ENCODE data around the gene ZNF343. TPM values are rescaled to one million over a fixed set of nuclear protein-coding genes. Genes with fewer than 3 reads are reported as not detected.

ZNF343 gene
- total RNA-seq, 2 donors from 2014 or later = 6.8 to 7.2 TPM

DNA sequence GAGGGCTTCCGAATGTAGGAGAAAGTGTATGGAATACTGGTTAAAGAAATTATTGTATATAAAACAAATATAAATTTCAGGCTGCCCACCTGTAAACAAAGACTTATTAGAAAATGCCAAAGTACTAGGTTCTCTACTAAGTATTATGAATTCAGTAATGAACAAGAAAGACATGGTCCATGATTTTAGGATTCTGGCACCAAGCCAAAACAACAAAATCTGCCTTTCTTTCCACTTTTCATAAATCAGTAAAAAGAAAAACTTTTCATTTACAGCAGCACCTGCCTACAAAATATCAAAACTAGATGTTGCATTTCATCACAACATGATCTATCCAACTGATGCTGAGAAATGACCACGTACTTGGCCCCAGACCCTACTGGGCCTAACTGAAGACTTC lies 23.6 kb downstream of the ZNF343 start:
- no peak for ATAC-seq
- intact Hi-C loops (cut with DNase I, micrococcal nuclease) = no loop called here
- DNase-seq = no peak

DNA sequence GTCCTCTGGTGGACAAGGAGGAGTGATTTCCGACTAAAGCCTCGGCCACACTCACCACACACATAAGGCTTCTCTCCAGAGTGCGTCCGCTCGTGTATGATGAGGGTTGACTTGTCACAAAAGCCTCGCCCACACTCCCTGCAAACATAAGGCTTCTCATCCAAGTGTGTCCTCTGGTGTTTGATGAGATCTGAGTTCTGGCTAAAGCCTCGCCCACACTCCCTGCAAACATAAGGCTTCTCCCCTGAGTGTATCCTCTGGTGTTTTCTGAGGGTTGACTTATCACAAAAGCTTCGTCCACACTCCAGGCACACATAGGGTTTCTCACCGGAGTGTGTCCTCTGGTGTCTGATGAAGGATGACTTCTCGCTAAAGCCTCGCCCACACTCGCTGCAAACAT lies 25.2 kb downstream of the ZNF343 start:
- ATAC-seq (no peak), DNase-seq (no peak)
- intact Hi-C loops (cut with DNase I, micrococcal nuclease) = no loop called here

DNA sequence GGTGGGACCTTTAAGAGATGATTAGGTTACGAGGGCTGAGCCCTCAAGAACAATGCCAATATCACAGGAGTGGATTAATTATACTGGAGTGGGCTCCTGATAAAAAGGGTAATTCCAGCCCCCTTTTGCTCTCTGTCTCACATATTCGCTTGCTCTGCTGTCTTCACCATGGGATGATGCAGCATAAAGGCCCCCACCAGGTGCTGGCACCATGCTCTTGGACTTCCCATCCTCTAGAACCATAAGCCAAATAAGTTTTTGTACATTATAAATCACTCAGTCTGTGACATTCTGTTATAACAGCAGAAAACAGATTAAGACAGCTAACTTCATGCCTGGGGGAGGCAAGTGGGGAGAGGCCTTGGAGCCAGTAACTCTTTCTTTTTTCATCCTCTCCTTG lies 28.3 kb downstream of the ZNF343 start:
- DNase-seq = no peak
- ATAC-seq = no peak
- intact Hi-C loops (cut with DNase I, micrococcal nuclease) = no loop called here

DNA sequence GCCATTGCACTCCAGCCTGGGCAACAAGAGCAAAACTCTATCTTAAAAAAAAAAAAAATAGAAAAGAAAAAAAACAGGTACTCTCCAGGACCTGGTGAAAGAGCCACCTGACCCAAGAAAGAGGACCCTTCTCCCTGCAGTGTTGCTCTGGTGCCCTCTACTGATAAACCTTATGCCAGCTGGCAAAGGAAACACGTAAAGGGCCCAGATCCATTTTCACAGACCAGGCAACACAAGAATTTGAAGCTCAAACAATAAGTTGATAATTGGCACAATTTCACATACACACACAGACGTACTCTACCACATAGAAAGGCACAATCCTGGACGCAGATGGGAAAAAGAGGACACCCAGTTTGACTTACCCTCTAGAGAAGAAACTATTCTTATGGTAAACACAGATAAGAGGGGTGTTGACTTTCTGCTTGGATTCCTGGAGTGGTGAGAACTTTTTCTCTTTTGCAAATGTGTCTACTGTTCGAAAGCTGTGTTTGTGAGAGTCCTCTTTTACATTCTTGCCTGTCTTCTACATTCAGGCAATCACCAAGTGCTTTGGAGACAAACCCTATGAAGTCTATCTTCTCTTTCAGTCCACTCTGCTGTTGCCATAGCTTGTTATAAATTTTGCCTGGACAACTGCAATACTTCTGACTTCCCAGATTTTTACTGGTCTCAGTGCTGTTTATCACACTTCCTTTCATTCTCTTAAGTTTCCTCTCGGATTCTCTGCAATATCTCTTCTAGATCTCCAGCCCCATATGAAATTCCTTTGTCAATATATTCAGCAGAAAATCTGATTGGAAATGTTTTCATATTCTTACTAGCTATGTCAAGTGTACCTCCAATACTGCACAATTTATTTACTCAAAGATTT lies 31.7 kb downstream of the ZNF343 start:
- ATAC-seq (no peak), DNase-seq (no peak)
- intact Hi-C loops (cut with DNase I, micrococcal nuclease) = no loop called here

DNA sequence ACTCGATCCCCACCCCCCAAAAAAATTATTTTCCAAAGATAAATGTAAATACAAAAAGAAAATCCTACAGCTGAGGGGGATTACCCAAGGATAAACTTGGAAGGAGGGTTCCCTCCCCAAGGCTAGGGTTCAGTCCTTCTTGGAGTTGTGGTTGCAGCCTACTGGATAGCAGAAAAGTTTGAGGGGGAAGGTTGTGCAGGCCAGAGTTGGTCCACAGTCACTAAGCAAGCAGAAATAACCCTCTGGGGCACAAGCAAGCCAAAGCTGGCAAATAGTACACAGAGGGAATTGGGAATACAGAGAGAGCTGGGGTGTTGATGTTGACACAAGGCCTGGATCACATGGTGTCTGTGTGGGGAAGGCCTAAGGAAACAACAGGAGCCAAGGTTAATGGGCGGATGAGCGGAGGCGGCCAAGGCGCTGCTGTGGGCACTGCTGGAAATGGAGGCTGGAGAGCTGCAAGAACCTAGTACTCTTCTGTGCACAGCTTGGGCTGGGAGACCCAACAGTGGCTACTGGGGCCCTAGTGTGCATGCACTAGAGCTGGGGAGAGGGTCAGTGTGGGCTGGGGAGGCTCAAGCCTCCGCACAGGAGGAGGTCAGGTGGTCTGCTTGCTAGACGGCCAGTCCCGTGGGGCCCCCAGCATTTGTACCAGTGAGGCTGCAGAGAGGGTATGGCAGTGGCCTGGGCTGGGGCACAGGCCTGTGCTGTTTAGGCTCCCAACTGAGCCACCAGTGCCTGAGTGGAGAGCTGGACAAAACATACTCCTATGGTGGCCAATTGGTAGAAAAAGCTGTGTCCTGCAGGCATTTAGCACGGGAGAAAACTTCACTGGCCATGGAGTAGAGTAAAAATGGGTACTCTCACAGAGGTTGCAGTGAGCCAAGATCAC lies 32.6 kb downstream of the ZNF343 start:
- DNase-seq (no peak), ATAC-seq (no peak)
- intact Hi-C loops (cut with DNase I, micrococcal nuclease) = no loop called here

DNA sequence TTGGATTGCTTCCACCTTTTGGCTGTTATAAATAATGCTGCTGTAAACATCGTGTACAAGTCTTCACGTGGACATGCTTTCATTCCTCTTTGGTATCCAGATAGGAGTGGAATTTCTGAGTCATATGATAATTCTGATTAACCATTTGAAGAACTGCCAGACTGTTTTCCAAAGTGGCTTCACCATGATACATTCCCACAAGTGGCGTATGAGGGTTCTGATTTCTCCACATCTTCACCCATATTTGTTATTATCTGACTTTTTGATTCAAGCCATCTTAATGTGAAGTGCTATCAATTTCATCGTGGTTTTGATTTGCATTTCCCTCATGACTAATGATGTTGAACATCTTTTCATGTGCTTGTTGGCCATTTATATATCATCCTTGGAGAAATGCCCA lies 35.2 kb downstream of the ZNF343 start:
- intact Hi-C loops (cut with DNase I, micrococcal nuclease) = no loop called here
- DNase-seq (no peak), ATAC-seq (no peak)

DNA sequence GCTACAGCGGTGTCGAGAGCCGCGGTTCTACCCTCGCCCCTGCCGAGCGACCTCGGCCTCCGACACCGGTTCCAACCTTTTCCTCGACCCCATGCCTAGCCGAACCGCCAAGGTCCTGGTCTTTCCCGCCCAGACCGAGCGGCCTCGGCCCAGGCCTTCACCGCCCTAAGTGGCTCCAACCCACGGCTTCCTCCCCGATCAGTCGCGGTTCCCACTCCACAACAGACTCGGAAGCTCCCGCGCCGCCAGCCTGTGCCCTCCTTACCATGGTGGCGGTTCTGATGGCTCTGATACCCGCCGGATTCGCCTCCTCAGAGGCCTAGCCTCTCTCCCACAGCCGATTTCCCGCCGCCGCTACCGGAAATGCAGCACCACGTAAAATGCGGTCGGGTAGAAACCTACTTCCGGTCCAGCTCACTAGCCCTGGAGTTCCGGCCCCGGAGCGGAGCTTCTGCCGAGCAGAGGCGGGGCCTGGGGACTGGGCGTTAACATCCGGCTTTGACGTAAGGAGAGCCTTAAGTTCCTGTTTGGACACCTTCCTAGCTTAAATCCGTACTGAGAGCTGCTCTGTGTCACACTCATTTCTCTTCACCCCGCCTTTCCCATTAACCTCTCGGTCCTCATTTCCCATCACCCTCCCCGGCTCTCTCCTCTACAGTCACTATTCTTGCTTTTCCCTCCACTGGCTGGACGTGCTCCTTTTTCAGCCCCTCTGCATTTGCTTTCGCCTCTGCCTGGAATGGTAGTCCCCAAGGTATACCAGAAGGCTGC lies 38.1 kb downstream of the ZNF343 start, which contains the start of gene SNRPB:
Gene SNRPB, minus strand, starts transcription at position 367 of the 771 bp plus-strand sequence. Its CDS starts 99 bp downstream, at position 268.
- intact Hi-C loops (cut with DNase I, micrococcal nuclease) = no loop called here
- ATAC-seq (peak; percentile 98), DNase-seq (peak; percentile 96 to 98)

DNA sequence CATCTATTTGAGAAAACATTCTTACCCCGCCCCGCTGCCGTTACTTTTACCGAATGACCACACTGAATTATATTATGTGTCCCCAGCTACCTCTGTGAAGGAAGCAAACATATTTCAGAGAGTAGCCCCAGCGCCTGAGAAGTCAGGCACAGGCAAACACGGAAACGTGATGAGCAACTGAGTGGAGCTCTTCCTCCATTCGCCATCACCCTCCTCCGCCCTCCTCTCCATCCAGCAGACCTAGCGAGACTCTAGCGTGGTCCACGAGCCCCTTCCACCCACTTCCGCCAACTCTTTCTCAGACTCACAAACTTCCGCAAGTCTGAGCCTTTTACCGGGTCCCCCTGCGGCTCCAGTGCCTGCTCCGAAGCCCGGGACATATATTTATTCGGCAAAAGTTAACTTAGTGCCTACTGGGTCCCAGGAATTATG lies 38.7 kb downstream of the ZNF343 start:
- ATAC-seq (peak; percentile 62), DNase-seq (peak; percentile 44 to 46)
- intact Hi-C loops (cut with DNase I, micrococcal nuclease) = loop anchor here in 1 of 2 donors (5.0 kb wide), 1 partner anchor 47 kb away; no protein-coding TSS in a partner anchor

DNA sequence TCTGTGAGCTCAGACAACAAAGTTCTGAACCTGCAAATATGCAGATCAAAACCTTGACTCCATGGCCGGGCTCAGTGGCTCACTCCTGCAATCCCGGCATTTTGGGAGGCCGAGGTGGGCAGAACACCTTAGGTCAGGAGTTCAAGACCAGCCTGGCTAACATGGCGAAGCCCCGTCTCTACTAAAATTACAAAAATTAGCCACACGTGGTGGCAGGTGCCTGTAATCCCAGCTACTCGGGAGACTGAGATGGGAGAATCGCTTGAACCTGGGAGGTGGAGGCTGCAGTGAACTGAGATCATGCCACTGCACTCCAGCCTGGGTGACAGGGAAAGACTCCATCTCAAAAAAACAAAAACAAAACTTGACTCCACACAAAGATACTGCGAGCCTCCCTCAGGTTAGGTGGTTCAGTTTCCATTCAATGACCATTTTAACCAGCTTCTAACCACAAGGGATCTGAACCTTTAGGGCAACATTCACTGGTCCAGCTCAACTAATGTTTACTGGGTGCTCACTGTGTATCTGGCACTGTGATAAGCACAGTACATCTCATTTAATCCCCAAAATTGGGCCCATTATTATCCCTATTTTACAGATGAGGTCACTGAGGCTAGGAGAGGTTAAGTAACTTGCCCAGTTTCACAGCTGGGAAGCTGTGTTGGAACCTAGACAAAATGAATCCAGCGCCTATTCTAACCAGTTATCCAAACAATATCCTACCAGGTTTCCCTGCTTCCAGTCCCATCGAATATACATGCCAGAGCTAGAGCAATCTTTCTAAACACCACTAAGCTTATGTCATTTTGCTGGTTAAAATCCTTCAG lies 39.9 kb downstream of the ZNF343 start:
- no peak for ATAC-seq
- intact Hi-C loops (cut with DNase I, micrococcal nuclease) = loop anchor here in 1 of 2 donors (5.0 kb wide), 1 partner anchor 49 kb away; no protein-coding TSS in a partner anchor

DNA sequence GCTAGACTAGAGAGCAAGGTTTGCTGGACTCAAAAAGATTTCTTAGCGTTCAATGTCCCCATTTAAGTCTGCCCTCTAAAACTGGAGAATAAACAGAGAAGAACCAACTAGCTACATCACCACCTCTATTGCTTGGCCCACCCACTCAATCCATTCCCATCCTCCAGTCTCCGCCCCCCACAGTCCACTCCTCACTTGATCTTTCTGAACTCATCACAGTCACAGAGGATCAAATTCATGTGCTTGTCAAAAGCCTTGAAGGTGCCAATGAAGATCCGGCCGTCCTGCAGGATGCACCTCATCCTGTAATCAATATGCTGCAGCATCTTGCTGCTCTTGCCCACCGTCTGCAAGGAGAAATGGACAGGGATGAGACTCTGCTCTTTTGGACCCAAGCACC lies 41.3 kb downstream of the ZNF343 start:
- ATAC-seq (no peak), DNase-seq (no peak)
- intact Hi-C loops (cut with DNase I, micrococcal nuclease) = loop anchor here in 1 of 2 donors (5.0 kb wide), 1 partner anchor 50 kb away; no protein-coding TSS in a partner anchor

More for the DNA sequence above, 39.9 kb downstream of the ZNF343 start:
- no peak for DNase-seq

DNA sequence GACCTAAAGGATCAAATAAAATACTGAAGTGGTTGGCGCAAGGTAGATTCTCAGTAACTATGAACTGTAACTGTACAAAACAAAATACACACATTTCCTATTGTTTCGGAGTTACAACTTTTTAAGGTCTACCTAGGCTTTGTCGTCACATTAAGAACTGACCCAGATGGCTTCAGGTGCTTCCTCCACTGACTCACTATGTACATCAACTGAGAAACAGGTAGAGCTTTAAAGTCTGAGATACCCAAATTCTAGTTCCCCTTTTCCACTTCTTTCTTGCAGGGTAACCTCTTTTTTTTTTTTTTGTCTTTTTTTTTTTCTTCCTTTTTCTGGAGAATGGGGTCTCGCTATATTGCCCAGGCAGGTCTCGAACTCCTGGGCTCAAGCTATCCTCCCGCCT lies 43.6 kb downstream of the ZNF343 start:
- intact Hi-C loops (cut with DNase I, micrococcal nuclease) = loop anchor here in 1 of 2 donors (5.0 kb wide), 1 partner anchor 52 kb away; no protein-coding TSS in a partner anchor
- DNase-seq (no peak), ATAC-seq (no peak)

DNA sequence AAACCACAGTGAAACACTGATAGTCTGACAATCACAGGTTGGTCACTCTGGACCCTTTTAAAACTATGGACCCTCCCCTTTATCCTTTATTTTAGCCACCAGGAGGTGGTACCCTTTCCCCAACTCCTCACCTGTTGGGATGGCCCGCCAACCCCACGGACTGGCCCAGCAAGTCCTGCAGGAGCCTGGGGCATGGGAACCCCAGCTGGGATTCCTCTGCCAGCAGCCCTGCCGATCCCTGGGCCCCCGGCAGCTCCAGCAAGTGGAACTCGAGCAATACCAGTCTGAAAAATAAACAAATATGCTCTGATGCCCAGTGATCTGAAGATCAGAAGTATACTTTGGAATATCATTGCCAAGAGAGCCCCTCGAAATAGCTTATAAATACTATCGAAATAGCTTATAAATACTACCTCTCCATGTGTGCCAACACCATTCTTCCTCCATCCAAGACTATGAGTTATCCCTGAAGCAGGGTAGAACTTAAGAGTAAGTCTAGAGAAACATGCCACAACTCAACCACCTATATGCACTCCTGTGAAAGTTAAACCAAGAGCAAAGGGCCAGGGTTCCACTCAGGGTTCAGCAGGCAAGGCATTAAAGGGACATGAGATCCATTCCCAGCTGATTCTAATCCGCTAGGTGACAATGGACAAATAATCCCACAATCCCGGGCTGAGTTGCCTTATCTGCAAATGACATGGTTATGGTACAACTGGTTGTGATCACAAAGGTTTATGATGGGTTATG lies 44.9 kb downstream of the ZNF343 start:
- intact Hi-C loops (cut with DNase I, micrococcal nuclease) = no loop called here
- DNase-seq (no peak), ATAC-seq (peak; percentile 80)

DNA sequence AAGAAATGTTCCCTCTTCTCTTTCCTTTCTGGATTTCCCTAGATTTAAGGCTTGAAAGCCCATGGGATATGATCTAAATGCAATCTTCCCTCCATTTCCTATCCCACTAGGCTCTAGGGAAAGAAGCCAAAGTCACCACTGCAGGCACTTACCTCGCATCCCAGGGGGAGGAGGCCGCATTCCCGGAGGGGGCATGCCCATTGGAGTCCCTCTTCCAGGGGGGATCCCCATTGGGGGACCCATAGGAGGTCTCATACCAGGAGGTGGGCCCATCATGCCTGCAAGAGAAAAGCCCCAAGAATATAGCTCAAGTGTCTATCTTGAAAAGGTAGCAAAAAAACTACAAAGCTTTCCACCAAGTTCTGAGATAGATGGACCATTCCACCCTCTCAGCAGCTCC lies 46.2 kb downstream of the ZNF343 start:
- DNase-seq (no peak), ATAC-seq (no peak)
- intact Hi-C loops (cut with DNase I, micrococcal nuclease) = no loop called here

DNA sequence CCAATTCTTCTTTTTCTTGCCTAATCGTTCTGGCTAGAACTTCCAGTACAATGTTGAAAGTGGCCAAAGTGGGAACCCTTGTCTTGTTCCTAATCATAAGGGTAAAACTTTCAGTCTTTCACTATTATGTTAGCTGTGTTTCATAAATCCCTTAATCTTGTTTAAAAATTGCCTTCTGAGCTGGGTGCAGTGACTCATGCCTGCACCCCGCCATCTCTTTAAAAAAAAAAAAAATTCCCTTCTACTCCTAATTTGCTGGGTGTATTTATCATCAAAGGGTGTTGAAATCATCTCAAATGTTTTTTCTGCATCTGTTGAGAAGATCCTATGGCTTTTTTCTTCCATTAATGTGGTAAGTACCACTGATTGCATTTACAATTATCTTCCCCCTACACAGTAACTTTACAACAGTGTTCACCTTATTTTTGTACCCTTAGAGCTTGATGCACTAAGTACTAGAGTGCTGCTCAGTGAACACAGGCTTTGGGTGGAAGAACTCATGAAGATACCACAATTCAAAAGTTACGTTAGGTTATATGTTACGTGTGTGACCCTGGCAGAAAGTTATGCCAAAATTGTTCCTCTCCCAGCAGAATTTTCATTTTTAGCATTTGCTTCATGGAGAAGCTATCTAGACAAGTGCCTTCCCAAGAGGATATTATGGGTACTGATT lies 47.8 kb downstream of the ZNF343 start:
- intact Hi-C loops (cut with DNase I, micrococcal nuclease) = no loop called here
- ATAC-seq (no peak), DNase-seq (no peak)

DNA sequence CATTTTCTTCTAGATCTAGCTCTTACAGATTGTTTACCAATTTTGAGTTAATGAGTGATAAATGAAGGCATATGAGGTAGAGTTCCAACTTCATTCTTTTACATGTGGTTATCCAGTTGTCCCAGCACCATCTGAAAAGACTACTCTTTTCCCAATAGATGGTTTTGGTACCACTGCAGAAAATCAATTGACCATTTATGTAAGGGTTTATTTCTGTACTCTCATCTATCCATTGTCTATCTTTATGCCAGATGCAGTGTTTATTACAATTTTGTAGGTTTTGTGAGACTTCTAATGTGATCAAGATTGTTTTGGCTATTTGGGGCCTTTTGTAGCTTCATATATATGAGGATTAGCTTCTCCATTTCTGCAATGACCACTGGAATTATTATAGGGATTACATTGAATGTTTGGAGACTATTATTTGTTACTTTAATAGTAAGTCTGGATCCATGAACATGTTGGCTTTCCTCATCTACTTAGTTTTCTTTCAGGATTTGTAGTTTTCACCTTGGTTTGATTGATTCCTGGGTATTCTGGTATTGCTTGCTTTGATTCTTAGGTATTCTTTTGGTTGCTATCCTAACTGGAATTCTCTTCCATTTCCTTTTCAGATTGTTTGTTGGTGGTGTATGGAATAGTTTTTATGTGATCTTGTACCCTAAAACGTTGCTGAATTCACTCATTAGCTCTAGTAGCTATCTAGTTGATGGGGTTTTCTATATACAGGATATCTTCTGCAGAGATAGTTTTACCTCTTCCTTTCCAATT lies 48.5 kb downstream of the ZNF343 start:
- intact Hi-C loops (cut with DNase I, micrococcal nuclease) = no loop called here
- ATAC-seq (no peak), DNase-seq (no peak)

DNA sequence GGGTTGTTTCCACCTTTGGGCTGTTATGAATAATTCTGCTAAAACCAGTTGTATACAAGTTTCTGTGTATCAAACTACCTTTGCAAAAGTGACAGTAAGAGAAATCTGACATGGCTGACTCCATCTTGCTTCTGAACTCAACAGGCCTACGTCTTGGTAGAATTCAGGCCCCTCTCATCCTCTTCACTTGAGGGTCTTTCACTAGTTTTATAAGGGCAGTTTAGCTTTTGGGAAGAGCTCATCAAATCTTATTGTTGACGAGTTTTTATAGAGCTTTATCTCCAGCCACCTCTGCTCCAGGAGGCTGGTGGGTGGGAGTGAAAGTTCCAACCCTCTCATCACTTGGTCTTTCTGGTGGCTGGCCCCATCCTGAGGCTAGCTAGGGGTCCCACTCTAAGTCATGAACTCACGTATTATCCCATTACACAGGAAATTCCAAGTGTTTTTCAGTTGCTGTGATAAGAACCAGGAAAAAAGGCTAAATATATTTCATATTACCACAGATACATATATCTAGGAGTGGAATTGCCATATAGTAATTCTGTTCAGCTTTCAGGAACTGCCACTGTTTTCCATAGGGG lies 49.7 kb downstream of the ZNF343 start:
- intact Hi-C loops (cut with DNase I, micrococcal nuclease) = no loop called here
- DNase-seq (no peak), ATAC-seq (no peak)

Measured in left colon (tissue), 2 donors.